Lower leg skin (tissue), 3 donors: ENCODE measurements around the gene DLX4.

Experiments used
- POLR2A ChIP-seq, 2 donors: fragments of 450-650 bp; IDR thresholded peaks; one replicate each; pipeline ENCODE4 v1.6.1; 2016 to 2017; ENCODE audit warnings: antibody characterized with exemption in 2 of 2, mild to moderate bottlenecking in 1 of 2, moderate library complexity in 1 of 2
- TF ChIP-seq, protein P1 (sequence below), 3 donors: fragments of 450-650 bp; IDR thresholded peaks; one replicate each; pipeline ENCODE4 v1.5.1; 2016; ENCODE audit warnings: antibody characterized with exemption in 3 of 3, mild to moderate bottlenecking in 3 of 3, moderate library complexity in 2 of 3

DNA sequence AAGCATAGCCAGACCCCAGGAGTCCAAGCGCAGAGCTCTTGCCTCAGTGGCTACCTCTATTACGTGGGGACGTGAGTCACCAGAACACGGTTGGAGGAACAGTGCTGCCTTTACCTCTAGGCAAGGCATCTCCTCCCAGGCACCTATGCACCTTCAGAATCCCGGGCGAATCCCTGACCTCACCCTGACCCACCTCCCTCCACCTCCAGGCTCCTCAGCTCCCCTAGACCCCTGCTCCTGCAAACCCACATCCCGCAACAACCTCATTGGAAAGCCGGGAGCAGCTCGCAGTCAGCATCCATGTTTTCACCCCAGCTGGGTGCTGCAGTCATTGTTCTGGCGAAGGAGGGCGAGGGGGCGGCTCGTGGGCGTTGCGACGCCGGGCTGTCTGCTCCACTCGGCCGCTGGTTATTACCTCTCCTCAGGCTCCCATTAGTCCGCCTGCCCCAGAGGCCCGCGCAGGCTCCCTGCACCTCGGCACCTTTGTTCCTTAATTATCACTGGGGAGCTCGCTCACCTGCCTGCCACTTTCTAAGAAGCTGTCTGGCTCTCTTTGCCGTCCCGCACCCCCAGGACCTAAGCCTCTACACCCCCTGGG, 24.6 kb upstream of the DLX4 start:
- TF ChIP-seq, protein P1, sequence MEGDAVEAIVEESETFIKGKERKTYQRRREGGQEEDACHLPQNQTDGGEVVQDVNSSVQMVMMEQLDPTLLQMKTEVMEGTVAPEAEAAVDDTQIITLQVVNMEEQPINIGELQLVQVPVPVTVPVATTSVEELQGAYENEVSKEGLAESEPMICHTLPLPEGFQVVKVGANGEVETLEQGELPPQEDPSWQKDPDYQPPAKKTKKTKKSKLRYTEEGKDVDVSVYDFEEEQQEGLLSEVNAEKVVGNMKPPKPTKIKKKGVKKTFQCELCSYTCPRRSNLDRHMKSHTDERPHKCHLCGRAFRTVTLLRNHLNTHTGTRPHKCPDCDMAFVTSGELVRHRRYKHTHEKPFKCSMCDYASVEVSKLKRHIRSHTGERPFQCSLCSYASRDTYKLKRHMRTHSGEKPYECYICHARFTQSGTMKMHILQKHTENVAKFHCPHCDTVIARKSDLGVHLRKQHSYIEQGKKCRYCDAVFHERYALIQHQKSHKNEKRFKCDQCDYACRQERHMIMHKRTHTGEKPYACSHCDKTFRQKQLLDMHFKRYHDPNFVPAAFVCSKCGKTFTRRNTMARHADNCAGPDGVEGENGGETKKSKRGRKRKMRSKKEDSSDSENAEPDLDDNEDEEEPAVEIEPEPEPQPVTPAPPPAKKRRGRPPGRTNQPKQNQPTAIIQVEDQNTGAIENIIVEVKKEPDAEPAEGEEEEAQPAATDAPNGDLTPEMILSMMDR (IDR thresholded peaks at IDR 0.05): no peak
- no peak for TF ChIP-seq POLR2A (IDR thresholded peaks at IDR 0.05)
